Smooth muscle cell of the umbilical artery (primary cell): ENCODE measurements around the gene AKAP3. TPM values are rescaled to one million over a fixed set of nuclear protein-coding genes. Genes with fewer than 3 reads are reported as not detected.

Experiments used
- total RNA-seq: library from RNA; depleted of rRNA; stranded (reverse); fragments of >200 nt; gene quantifications from 2 replicates; pipeline ENCODE4 v1.2.3, GENCODE V29; 2014

Gene AKAP3
- 0.30 and 1.7 TPM in 2 replicates for total RNA-seq

GRCh38 chr12:4648501-4649357, at the start of gene AKAP3, which contains the start of gene NDUFA9:
TSS of gene AKAP3 (minus strand) at chr12:4649051. CDS start at chr12:4638196, 10,855 bp downstream.
TSS of gene NDUFA9 (plus strand) at chr12:4649114. CDS start at chr12:4649127, 13 bp downstream.

Other genes starting within 250 kb of the AKAP3 start
- not detected in 2 replicates for gene FGF6, start 203.2 kb downstream of the AKAP3 start, total RNA-seq
- gene RAD51AP1, start 110.2 kb downstream of the AKAP3 start, total RNA-seq, result 1.8 and 13.3 TPM in 2 replicates
- 46.1 and 52.9 TPM in 2 replicates for gene DYRK4, start 86.8 kb downstream of the AKAP3 start, total RNA-seq
- gene NDUFA9, start 63 bp upstream of the AKAP3 start, total RNA-seq, result 46.6 and 60.0 TPM in 2 replicates
- gene GALNT8, start 71.3 kb upstream of the AKAP3 start, total RNA-seq, result 2.2 TPM in 1 of 2 replicates, not detected in the other